ENCODE data around the gene NRG3. TPM values are rescaled to one million over a fixed set of nuclear protein-coding genes. Genes with fewer than 3 reads are reported as not detected.
A peak's percentile ranks its signal among the peaks of the same experiment; 100 is the strongest.

The NRG3 gene
- total and polyA plus RNA-seq, 12 donors = 0.03 to 0.73 (median 0.13) TPM; not detected in 5

DNA sequence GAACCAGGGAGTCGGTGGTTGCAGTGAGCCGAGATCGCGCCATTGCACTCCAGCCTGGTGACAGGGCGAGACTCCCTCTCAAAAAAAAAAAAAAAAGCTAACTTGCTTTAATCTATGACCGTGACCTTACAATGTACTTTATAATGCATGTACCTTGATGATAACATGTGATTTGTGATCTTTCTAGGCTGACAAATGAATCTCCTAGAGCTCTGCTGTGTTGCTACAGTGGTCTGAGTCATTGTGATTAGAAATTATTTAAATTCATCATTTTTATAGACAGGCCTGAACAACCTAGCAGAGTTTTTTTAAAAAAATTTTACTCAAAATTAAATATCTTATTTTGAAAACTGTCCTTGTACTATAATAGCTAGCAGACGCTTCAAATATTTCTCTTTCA is 722.8 kb downstream of the NRG3 start:
- H3K4me3 ChIP-seq = no peak overlapping the region

DNA sequence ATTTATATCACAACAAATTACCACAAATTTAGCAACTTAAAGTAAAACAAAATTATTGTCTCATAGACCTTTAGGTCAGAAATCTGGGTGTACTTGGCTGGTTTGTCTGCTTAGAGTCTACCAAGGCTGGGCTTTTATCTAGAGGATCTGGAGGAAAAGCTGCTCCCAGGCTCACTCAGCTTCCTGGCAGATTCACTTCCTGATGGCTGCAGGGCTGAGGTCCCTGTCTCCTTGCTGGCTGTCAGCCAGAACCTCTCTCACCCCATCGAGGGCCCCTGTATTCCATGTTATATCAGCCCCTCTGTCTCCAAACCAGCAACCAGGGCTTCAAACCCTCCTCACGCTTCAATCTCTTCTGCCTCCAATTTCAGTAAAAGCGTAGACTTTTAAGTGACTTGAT is 734.9 kb downstream of the NRG3 start:
- Histone ChIP-seq H3K9me3 (peaks cover 0 to 15% (median 6%) of the 10 kb centered on the region in 11 donors), H3K4me1 (no peaks in the 10 kb centered on the region), H3K36me3 (no peaks in the 10 kb centered on the region), H3K4me3 (no peak overlapping the region), H3K27ac (no peak overlapping the region), H3K27me3 (no peaks in the 10 kb centered on the region)
- WGBS, 2 donors = 65 to 67% methylated on average over 3 of the region's 3 CpGs
- ATAC-seq = no peak
- no peak for DNase-seq
- intact Hi-C loops (cut with DNase I) = no loop called here
- TF ChIP-seq, protein P1, sequence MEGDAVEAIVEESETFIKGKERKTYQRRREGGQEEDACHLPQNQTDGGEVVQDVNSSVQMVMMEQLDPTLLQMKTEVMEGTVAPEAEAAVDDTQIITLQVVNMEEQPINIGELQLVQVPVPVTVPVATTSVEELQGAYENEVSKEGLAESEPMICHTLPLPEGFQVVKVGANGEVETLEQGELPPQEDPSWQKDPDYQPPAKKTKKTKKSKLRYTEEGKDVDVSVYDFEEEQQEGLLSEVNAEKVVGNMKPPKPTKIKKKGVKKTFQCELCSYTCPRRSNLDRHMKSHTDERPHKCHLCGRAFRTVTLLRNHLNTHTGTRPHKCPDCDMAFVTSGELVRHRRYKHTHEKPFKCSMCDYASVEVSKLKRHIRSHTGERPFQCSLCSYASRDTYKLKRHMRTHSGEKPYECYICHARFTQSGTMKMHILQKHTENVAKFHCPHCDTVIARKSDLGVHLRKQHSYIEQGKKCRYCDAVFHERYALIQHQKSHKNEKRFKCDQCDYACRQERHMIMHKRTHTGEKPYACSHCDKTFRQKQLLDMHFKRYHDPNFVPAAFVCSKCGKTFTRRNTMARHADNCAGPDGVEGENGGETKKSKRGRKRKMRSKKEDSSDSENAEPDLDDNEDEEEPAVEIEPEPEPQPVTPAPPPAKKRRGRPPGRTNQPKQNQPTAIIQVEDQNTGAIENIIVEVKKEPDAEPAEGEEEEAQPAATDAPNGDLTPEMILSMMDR (IDR thresholded peaks at IDR 0.05) = no peak

More for the DNA sequence above, 722.8 kb downstream of the NRG3 start:
- TF ChIP-seq, protein P1 (IDR thresholded peaks at IDR 0.05) = no peak
- H3K9me3 ChIP-seq = no peaks in the 10 kb centered on the region
- ATAC-seq (no peak), DNase-seq (no peak)
- no peaks in the 10 kb centered on the region for H3K36me3 ChIP-seq
- no peak overlapping the region for H3K27ac ChIP-seq
- no peaks in the 10 kb centered on the region for H3K27me3 ChIP-seq
- H3K4me1 ChIP-seq = no peaks in the 10 kb centered on the region
- 88 to 93% methylated on average over 7 of the region's 7 CpGs for WGBS, 2 donors
- intact Hi-C loops (cut with DNase I) = no loop called here

DNA sequence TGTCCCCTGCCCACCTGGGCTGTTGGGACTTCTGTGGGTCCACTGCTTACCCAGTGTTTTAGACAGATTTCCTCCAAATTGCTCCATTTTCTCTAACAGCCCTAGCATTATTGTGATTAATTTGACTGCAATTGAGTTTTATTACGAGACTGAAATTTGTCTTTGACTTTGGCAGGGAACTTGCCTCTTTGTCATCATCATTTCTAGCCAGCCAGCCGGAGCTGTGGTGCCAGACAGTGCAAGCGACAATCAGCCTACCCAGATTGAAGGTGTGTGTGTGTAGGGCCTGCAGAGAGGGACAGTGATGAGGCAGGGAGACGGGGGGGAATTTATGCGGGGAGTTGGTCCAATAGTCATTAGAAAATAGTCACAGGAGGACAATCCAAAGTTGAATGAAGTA is 743.0 kb downstream of the NRG3 start:
- Histone ChIP-seq H3K9me3 (peaks cover 0 to 9% (median 0%) of the 10 kb centered on the region in 11 donors), H3K27ac (no peak overlapping the region), H3K36me3 (no peaks in the 10 kb centered on the region), H3K27me3 (no peaks in the 10 kb centered on the region), H3K4me1 (no peaks in the 10 kb centered on the region), H3K4me3 (no peak overlapping the region)
- WGBS, 2 donors = 84 to 87% methylated on average over 5 of the region's 5 CpGs
- TF ChIP-seq, protein P1 (IDR thresholded peaks at IDR 0.05) = no peak
- intact Hi-C loops (cut with DNase I) = no loop called here
- DNase-seq (no peak), ATAC-seq (no peak)

DNA sequence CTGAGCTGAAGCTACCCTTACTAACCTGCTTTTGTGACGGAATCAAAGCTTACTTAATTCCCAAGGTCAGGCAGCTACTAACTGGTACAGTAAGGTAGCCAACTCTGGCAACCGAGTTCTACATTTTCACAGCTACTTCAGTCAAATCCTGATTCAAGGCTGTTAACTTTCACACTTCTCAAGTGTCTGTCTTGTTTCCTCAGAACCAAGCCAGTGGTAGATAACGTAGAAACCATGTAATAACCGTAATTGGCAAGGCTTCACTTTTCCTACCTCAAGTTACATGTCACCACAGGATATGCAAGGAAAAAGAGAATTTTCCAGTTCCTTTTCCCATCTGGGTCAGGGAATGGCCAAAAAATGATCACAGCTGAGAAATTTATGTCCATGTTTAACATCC is 746.7 kb downstream of the NRG3 start:
- intact Hi-C loops (cut with DNase I) = no loop called here
- no peaks in the 10 kb centered on the region for H3K36me3 ChIP-seq
- H3K4me3 ChIP-seq = no peak overlapping the region
- peaks cover 0 to 4% (median 0%) of the 10 kb centered on the region in 9 donors for H3K4me1 ChIP-seq
- H3K27ac ChIP-seq = no peak overlapping the region
- H3K27me3 ChIP-seq = no peaks in the 10 kb centered on the region
- TF ChIP-seq, protein P1 (IDR thresholded peaks at IDR 0.05) = no peak
- DNase-seq = no peak
- H3K9me3 ChIP-seq = peaks cover 0 to 9% (median 0%) of the 10 kb centered on the region in 11 donors
- peak in 3 of 8 donors; percentile 19 to 56 (median 42) for ATAC-seq
- WGBS, 2 donors = 55 to 63% methylated on average over 4 of the region's 4 CpGs

All from heart right ventricle (tissue), 16 donors.